Chondrocyte (in vitro differentiated cells): ENCODE data around the gene KIR3DL1. TPM values are rescaled to one million over a fixed set of nuclear protein-coding genes. Genes with fewer than 3 reads are reported as not detected.
"Not testable (repeated sequence)": the region's sequence is repeated elsewhere in the genome, so short reads cannot be mapped to it uniquely, and the experiment has no call there.

Experiments
- DNase-seq: peaks from one replicate; pipeline ENCODE4 v3.0.0; 2021; ENCODE audit warnings: mixed read lengths, low spot score
- H3K27ac Mint-ChIP-seq: one replicate; pipeline ENCODE4 v1.8.0; 2021; ENCODE audit warnings: mild to moderate bottlenecking, moderate library complexity, mixed read lengths; ENCODE audit not compliant: unreplicated experiment
- H3K27me3 Mint-ChIP-seq: 2 replicates; pipeline ENCODE4 v1.8.0; 2021; ENCODE audit warnings: low read depth, mixed read lengths
- H3K36me3 Mint-ChIP-seq: 2 replicates; pipeline ENCODE4 v1.8.0; 2021; ENCODE audit warnings: low read depth, mixed read lengths
- H3K4me1 Mint-ChIP-seq: 2 replicates; pipeline ENCODE4 v1.8.0; 2021; ENCODE audit warnings: low read depth, mild to moderate bottlenecking, mixed read lengths
- H3K4me3 Mint-ChIP-seq: one replicate; pipeline ENCODE4 v1.8.0; 2021; ENCODE audit warnings: mild to moderate bottlenecking, moderate library complexity, mixed read lengths; ENCODE audit not compliant: unreplicated experiment
- H3K9me3 Mint-ChIP-seq: 2 replicates; pipeline ENCODE4 v1.8.0; 2021; ENCODE audit warnings: low read depth, mixed read lengths
- CTCF ChIP-seq: fragments of 200-600 bp; sonication (generic); IDR thresholded peaks from 2 replicates; pipeline ENCODE4 v1.5.0; 2021; ENCODE audit warnings: antibody characterized with exemption, mild to moderate bottlenecking, moderate library complexity
- total RNA-seq: library from RNA; stranded (reverse); gene quantifications from 3 replicates; pipeline ENCODE4 v1.2.1, GENCODE V29; 2021

Gene KIR3DL1
- total RNA-seq, 1 donor from 2014 or later: not detected

GRCh38 chr19:54817670-54818536 lies 1.6 kb downstream of the KIR3DL1 start:
- H3K4me3 Mint-ChIP-seq: no peak overlapping the region
- H3K27ac Mint-ChIP-seq: no peak overlapping the region
- no peak for TF ChIP-seq CTCF
- H3K9me3 Mint-ChIP-seq: peaks cover 61% of the 10 kb centered on the region
- no peak for DNase-seq
- H3K4me1 Mint-ChIP-seq: no peaks in the 10 kb centered on the region
- no peaks in the 10 kb centered on the region for H3K36me3 Mint-ChIP-seq
- H3K27me3 Mint-ChIP-seq: no peaks in the 10 kb centered on the region

GRCh38 chr19:54824416-54824815 lies 8.1 kb downstream of the KIR3DL1 start:
- H3K4me3 Mint-ChIP-seq, H3K4me1 Mint-ChIP-seq, H3K36me3 Mint-ChIP-seq, H3K27me3 Mint-ChIP-seq, H3K27ac Mint-ChIP-seq, DNase-seq: not testable (repeated sequence)
- peaks cover 44% of the 10 kb centered on the region for H3K9me3 Mint-ChIP-seq

- H3K27me3 Mint-ChIP-seq, H3K36me3 Mint-ChIP-seq, H3K4me1 Mint-ChIP-seq, DNase-seq, H3K4me3 Mint-ChIP-seq, H3K27ac Mint-ChIP-seq: not testable (repeated sequence)
- H3K9me3 Mint-ChIP-seq: peaks cover 44% of the 10 kb centered on the region
Observed at GRCh38 chr19:54825326-54825725, 9.1 kb downstream of the KIR3DL1 start.

- H3K36me3 Mint-ChIP-seq, H3K27me3 Mint-ChIP-seq, DNase-seq, H3K4me3 Mint-ChIP-seq, H3K4me1 Mint-ChIP-seq, H3K27ac Mint-ChIP-seq: not testable (repeated sequence)
- H3K9me3 Mint-ChIP-seq: peaks cover 49% of the 10 kb centered on the region
Observed at GRCh38 chr19:54828064-54828463, 11.8 kb downstream of the KIR3DL1 start.

- H3K9me3 Mint-ChIP-seq: peaks cover 57% of the 10 kb centered on the region
- not testable (repeated sequence) for DNase-seq, H3K27ac Mint-ChIP-seq, H3K4me3 Mint-ChIP-seq, H3K4me1 Mint-ChIP-seq, H3K27me3 Mint-ChIP-seq, H3K36me3 Mint-ChIP-seq
Observed at GRCh38 chr19:54832496-54832895, 16.2 kb downstream of the KIR3DL1 start, which contains the start of gene KIR2DS4. Gene KIR2DS4, plus strand, starts transcription at chr19:54832676.

- H3K27me3 Mint-ChIP-seq, H3K4me3 Mint-ChIP-seq, H3K27ac Mint-ChIP-seq, H3K4me1 Mint-ChIP-seq, H3K36me3 Mint-ChIP-seq, DNase-seq: not testable (repeated sequence)
- peaks cover 57% of the 10 kb centered on the region for H3K9me3 Mint-ChIP-seq
Observed at GRCh38 chr19:54835126-54835525, 18.9 kb downstream of the KIR3DL1 start.

GRCh38 chr19:54837522-54837921 lies 21.3 kb downstream of the KIR3DL1 start:
- H3K27ac Mint-ChIP-seq, DNase-seq, H3K4me1 Mint-ChIP-seq, H3K4me3 Mint-ChIP-seq, H3K27me3 Mint-ChIP-seq, H3K36me3 Mint-ChIP-seq: not testable (repeated sequence)
- H3K9me3 Mint-ChIP-seq: peaks cover 47% of the 10 kb centered on the region

GRCh38 chr19:54843171-54843570 lies 26.9 kb downstream of the KIR3DL1 start:
- H3K9me3 Mint-ChIP-seq: peaks cover 47% of the 10 kb centered on the region
- H3K4me1 Mint-ChIP-seq, H3K27me3 Mint-ChIP-seq, DNase-seq, H3K27ac Mint-ChIP-seq, H3K36me3 Mint-ChIP-seq, H3K4me3 Mint-ChIP-seq: not testable (repeated sequence)

- H3K4me1 Mint-ChIP-seq, H3K36me3 Mint-ChIP-seq, H3K27ac Mint-ChIP-seq: not testable (repeated sequence)
Observed at GRCh38 chr19:54850061-54850640, 33.9 kb downstream of the KIR3DL1 start, which contains the start of gene KIR3DL2. Gene KIR3DL2, plus strand, starts transcription at chr19:54850443. Its CDS starts 33 bp downstream, at chr19:54850476.

More at GRCh38 chr19:54850061-54850640, 33.9 kb downstream of the KIR3DL1 start, which contains the start of gene KIR3DL2:
- DNase-seq, H3K4me3 Mint-ChIP-seq, H3K27me3 Mint-ChIP-seq: not testable (repeated sequence)
- peaks cover 63% of the 10 kb centered on the region for H3K9me3 Mint-ChIP-seq
